Activated CD4-positive, alpha-beta memory T cell treated with anti-CD3 and anti-CD28 coated beads for 36 hours (primary cell): ENCODE measurements around the gene GLI3. TPM values are rescaled to one million over a fixed set of nuclear protein-coding genes. Genes with fewer than 3 reads are reported as not detected.

ENCODE experiments used
- CTCF ChIA-PET: fragments of 350-600 bp; sonication (Branson Sonifier 250); formaldehyde crosslinking; loops from one replicate; lab custom pipeline; 2021; ENCODE audit warnings: antibody characterized with exemption, inconsistent platforms; lab: Charles Lee
- POLR2A ChIA-PET: fragments of 350-600 bp; sonication (Branson Sonifier 250); formaldehyde crosslinking; loops from one replicate; lab custom pipeline; 2021; ENCODE audit warnings: antibody characterized with exemption; lab: Charles Lee
- DNase-seq: peaks from one replicate; pipeline ENCODE4 v3.0.0-alpha.2; 2020
- H3K27ac Mint-ChIP-seq: one replicate; pipeline ENCODE4 v1.8.0; 2021; ENCODE audit warnings: mixed read lengths
- H3K27me3 Mint-ChIP-seq: one replicate; pipeline ENCODE4 v1.8.0; 2021; ENCODE audit warnings: mixed read lengths
- H3K36me3 Mint-ChIP-seq: one replicate; pipeline ENCODE4 v1.8.0; 2021; ENCODE audit warnings: mixed read lengths
- H3K4me1 Mint-ChIP-seq: one replicate; pipeline ENCODE4 v1.8.0; 2021; ENCODE audit warnings: low read depth, mixed read lengths
- H3K4me3 Mint-ChIP-seq: one replicate; pipeline ENCODE4 v1.8.0; 2021; ENCODE audit warnings: mild to moderate bottlenecking, mixed read lengths
- H3K9me3 Mint-ChIP-seq: one replicate; pipeline ENCODE4 v1.8.0; 2021; ENCODE audit warnings: mixed read lengths
- intact Hi-C: fragments of 100-400 bp; cut with micrococcal nuclease; formaldehyde crosslinking; loops from one replicate; pipeline ENCODE4 v1.15.1; 2023
- total RNA-seq, 2 experiments: library from RNA; stranded (reverse); gene quantifications; one replicate each; pipeline ENCODE4 v1.2.3, GENCODE V29; 2021

The GLI3 gene
- total RNA-seq, 2 experiments from 2014 or later, result 0.02 TPM; not detected in 1

DNA sequence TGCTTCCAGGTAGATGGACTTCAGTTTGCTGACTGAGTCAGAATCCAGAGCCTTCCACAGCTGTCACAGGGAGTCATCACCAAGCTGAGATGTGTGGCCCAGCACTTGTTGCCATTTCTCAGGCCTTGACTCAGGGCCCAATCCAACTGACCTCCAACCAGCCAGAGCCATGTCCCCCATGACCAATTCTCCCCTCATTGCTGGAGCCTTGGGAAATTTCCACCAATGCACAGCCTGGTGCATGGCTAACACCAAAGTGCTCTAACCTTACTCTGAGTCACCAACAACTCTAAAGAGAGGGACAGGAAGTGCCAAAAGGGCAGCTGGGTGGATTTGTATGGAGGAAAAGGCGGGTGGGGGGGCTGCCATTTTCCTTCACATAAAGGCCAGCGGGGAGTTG, 13.4 kb upstream of the GLI3 start:
- no peak overlapping the region for H3K27ac Mint-ChIP-seq
- ChIA-PET CTCF (no interaction called here), POLR2A (no interaction called here)
- no peak overlapping the region for H3K4me3 Mint-ChIP-seq
- H3K4me1 Mint-ChIP-seq, result no peaks in the 10 kb centered on the region
- no peak for DNase-seq
- intact Hi-C loops, result no loop called here
- H3K9me3 Mint-ChIP-seq, result peaks cover 6% of the 10 kb centered on the region
- no peaks in the 10 kb centered on the region for H3K36me3 Mint-ChIP-seq
- no peaks in the 10 kb centered on the region for H3K27me3 Mint-ChIP-seq

DNA sequence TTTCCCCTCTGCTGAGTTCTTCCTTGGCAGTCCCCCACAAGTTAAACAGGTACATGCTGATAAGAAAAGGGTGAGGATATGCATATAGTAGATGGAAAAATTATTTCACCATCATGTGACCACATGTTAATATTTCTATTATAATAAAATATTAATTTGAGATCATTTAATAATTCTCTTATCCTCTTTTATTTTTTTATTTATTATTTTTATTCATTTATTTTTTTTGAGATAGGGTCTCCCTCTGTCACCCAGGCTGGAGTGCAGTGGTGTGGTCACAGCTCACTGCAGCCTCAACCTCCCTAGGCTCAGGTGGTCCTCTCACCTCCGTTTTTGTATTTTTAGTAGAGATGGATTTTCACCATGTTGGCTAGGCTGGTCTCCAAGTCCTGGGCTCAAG, 11.6 kb upstream of the GLI3 start:
- Mint-ChIP-seq H3K4me3 (no peak overlapping the region), H3K27ac (no peak overlapping the region), H3K4me1 (no peaks in the 10 kb centered on the region), H3K9me3 (peaks cover 6% of the 10 kb centered on the region), H3K36me3 (no peaks in the 10 kb centered on the region), H3K27me3 (no peaks in the 10 kb centered on the region)
- DNase-seq, result no peak
- CTCF ChIA-PET, result no interaction called here
- intact Hi-C loops, result no loop called here
- POLR2A ChIA-PET, result no interaction called here

DNA sequence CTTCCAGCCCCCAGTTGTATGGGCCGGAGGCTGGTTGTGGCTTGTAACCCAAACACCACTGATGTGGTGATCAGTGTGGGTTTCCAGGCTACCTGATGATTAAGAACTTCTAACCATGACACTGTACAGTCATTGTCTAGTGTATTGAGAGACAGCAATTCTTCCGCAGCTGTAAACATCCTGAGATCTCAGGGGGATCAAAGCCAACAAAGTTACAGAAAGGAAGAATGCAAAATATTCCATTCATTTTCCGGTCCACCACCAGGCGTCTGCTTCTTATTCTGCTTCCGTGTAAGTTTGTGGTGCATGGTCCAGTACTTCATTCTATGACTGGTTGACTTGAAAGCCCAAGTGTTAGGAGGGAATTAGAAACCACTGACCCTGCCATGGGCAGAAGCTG, 10.3 kb upstream of the GLI3 start:
- H3K27me3 Mint-ChIP-seq, result peaks cover 2% of the 10 kb centered on the region
- POLR2A ChIA-PET, result no interaction called here

DNA sequence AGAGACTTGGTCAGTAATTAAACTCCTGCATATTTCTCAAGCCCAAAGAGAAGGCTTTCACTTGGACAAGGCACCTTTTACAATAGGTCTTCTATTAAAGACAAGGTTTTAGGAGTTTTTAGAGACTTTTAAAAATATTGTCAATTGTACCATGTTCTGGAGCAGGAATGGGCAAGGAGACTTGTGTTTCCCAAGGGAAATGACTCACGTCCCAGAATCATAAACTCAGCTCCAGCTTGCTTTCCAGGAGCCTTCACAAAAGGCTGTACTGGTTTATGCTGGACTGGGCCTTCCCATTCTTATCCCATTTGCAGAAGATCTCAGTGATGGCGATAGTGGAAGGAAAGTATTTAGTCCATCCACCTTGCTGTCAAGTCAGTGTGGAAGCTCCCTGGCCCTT, 7.8 kb upstream of the GLI3 start:
- Mint-ChIP-seq H3K27me3 (peaks cover 15% of the 10 kb centered on the region), H3K36me3 (no peaks in the 10 kb centered on the region), H3K9me3 (no peaks in the 10 kb centered on the region), H3K4me3 (no peak overlapping the region), H3K27ac (no peak overlapping the region), H3K4me1 (no peaks in the 10 kb centered on the region)
- intact Hi-C loops, result no loop called here
- DNase-seq, result no peak
- CTCF ChIA-PET, result no interaction called here
- POLR2A ChIA-PET, result no interaction called here

More for the DNA sequence above, 10.3 kb upstream of the GLI3 start:
- Mint-ChIP-seq H3K4me3 (no peak overlapping the region), H3K9me3 (peaks cover 6% of the 10 kb centered on the region), H3K36me3 (no peaks in the 10 kb centered on the region), H3K4me1 (no peaks in the 10 kb centered on the region), H3K27ac (no peak overlapping the region)
- intact Hi-C loops, result no loop called here
- no peak for DNase-seq
- CTCF ChIA-PET, result no interaction called here

DNA sequence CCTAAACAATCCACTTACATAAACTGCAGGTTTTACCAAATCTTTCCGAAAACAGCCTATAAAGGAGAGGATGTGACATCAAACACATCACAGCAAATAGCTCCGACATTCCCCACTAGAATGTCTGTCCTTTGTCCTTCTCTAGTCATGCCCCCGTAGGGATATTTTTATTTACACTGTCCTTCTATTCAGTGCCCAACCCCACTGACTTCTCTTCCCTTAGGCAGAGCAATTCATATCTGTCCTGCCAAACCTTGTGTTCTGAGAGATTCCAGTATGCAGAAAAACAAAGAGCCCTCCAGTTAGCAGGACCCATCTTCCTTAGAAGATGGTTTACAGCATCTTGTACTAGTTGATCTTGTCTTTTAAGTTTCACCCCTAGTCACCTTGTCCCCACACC, 5.4 kb upstream of the GLI3 start:
- Mint-ChIP-seq H3K27me3 (peaks cover 34% of the 10 kb centered on the region), H3K4me1 (peaks cover 4% of the 10 kb centered on the region), H3K9me3 (no peaks in the 10 kb centered on the region), H3K36me3 (no peaks in the 10 kb centered on the region), H3K4me3 (no peak overlapping the region), H3K27ac (no peak overlapping the region)
- no peak for DNase-seq
- CTCF ChIA-PET, result no interaction called here
- intact Hi-C loops, result no loop called here
- POLR2A ChIA-PET, result no interaction called here

DNA sequence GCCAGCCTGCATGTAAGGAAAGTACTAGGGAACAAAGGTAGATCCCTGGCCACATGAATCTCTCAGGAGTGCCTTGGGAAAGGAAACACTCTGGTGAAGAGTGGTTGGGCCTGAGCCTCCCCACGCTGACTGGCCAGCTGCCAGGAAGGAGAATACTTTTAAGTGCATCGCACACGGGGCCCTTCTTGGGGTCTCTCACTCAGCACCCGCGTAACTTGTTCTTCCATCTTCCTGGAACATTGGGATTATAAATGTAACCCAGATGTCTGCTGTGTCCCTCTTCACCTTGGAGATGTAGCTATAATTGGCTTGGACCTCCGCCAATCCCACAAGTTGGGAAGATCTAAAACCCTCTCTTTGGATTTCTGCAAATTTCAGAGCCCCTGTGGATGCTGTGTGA, 4.4 kb upstream of the GLI3 start:
- no peaks in the 10 kb centered on the region for H3K9me3 Mint-ChIP-seq
- no peaks in the 10 kb centered on the region for H3K36me3 Mint-ChIP-seq
- CTCF ChIA-PET, result no interaction called here
- no peak overlapping the region for H3K27ac Mint-ChIP-seq
- peaks cover 4% of the 10 kb centered on the region for H3K4me1 Mint-ChIP-seq
- intact Hi-C loops, result no loop called here
- H3K4me3 Mint-ChIP-seq, result no peak overlapping the region
- DNase-seq, result no peak
- POLR2A ChIA-PET, result no interaction called here
- H3K27me3 Mint-ChIP-seq, result peaks cover 37% of the 10 kb centered on the region

DNA sequence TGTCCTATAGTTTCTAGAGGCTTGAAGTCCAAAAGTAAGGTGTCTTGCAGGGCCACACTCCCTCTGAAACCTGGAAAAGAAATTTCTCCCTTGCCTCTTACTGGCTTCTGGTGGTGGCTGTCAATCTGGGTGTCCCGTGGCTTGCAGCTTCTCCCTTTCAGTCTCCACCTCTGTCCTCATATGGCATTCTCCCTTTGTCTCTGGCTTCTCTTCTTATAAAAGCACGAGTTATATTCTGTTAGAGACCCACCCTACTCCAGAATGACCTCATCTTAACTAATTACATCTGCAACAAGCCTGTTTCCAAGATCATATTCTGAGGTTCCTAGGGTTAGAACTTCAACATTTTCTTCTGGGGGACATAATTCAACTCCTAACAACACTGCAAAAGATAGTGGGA, 3.4 kb upstream of the GLI3 start:
- peaks cover 45% of the 10 kb centered on the region for H3K27me3 Mint-ChIP-seq
- no peak overlapping the region for H3K4me3 Mint-ChIP-seq

DNA sequence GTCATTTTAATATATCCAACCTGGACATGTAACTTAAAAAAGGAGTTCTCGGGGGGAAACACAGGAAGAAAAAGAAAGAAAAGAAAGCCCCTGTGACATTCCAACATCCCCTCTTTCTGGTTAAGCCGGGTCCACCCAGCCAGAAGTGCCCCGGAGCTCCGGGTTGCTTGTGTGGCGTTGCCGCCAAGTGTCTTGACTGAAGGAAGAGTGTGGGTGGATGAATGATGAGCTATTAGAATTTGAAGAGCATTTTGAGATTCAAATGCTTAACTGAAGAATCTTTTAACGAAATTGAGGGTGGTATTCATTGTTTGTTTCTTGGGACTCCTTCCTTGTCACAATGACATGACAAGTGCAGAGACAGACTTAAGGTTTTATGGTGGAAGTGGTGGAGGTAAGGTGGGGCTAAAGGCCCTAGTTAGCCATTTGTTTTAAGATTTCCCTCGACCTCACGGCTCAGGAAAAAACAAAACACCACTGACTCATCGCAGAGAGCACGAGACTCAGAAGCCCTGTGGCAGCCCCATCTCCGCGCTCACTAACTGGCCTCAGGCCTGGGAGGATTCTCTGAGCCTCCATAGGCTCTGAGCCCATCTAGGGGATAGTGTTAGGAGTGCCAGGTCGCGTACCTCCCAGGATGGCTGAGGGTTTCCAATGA, 1.8 kb upstream of the GLI3 start:
- no peaks in the 10 kb centered on the region for H3K9me3 Mint-ChIP-seq
- peak overlapping the region; percentile 58 for H3K4me3 Mint-ChIP-seq
- POLR2A ChIA-PET, result no interaction called here
- no peaks in the 10 kb centered on the region for H3K36me3 Mint-ChIP-seq
- H3K27ac Mint-ChIP-seq, result no peak overlapping the region
- peaks cover 51% of the 10 kb centered on the region for H3K27me3 Mint-ChIP-seq
- no peak for DNase-seq
- H3K4me1 Mint-ChIP-seq, result peaks cover 7% of the 10 kb centered on the region
- CTCF ChIA-PET, result interaction anchor here (0.7 kb wide), 1 partner anchor 10 kb away, joined by 3 read pairs; no protein-coding TSS in a partner anchor
- intact Hi-C loops, result loop anchor here (10.0 kb wide), 1 partner anchor 646 kb away; no protein-coding TSS in a partner anchor

More for the DNA sequence above, 3.4 kb upstream of the GLI3 start:
- Mint-ChIP-seq H3K36me3 (no peaks in the 10 kb centered on the region), H3K4me1 (peaks cover 7% of the 10 kb centered on the region), H3K9me3 (no peaks in the 10 kb centered on the region), H3K27ac (no peak overlapping the region)
- ChIA-PET POLR2A (no interaction called here), CTCF (no interaction called here)
- DNase-seq, result no peak
- intact Hi-C loops, result no loop called here

DNA sequence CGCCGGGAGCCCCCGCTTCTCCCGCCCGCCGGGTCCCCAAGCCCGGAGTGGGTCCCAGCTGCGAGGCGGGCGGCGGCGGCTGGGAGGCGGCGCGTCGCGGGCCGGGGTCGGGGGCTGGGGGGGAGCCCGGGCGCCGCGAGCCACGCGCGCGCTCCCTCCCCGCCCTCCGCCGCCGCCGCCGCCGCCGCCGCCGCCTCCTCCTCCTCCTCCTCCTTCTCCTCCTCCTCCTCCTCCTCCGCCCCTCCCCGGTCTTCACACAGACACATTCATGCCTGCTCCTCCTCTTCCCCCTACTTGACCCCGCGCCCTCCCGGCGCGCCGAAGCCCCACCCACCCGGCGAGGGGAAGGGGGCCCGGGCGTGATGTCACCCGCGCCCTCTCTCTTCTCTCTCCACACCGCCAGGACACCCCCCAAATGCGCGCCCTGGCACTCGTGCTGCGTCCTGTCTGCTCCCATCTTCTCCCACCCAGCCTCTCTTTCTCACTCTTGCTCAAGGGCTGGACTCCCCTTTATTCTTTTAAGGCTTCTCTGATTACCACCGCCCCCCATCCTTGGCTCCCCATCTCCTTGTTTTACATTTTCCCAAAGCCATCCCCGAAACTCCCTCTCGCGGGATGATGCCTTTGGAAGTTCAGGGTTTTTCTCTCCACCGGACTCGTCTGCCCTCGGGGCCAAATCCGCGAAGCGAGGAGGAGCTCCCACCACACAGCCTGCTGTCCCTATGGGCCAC, 967 bp upstream of the GLI3 start:
- Mint-ChIP-seq H3K9me3 (no peaks in the 10 kb centered on the region), H3K4me3 (peak overlapping the region; percentile 58), H3K4me1 (peaks cover 7% of the 10 kb centered on the region), H3K27ac (no peak overlapping the region), H3K36me3 (no peaks in the 10 kb centered on the region), H3K27me3 (peaks cover 56% of the 10 kb centered on the region)
- intact Hi-C loops, result loop anchor here (10.0 kb wide), 1 partner anchor 647 kb away; no protein-coding TSS in a partner anchor
- ChIA-PET CTCF (no interaction called here), POLR2A (no interaction called here)
- DNase-seq, result no peak

DNA sequence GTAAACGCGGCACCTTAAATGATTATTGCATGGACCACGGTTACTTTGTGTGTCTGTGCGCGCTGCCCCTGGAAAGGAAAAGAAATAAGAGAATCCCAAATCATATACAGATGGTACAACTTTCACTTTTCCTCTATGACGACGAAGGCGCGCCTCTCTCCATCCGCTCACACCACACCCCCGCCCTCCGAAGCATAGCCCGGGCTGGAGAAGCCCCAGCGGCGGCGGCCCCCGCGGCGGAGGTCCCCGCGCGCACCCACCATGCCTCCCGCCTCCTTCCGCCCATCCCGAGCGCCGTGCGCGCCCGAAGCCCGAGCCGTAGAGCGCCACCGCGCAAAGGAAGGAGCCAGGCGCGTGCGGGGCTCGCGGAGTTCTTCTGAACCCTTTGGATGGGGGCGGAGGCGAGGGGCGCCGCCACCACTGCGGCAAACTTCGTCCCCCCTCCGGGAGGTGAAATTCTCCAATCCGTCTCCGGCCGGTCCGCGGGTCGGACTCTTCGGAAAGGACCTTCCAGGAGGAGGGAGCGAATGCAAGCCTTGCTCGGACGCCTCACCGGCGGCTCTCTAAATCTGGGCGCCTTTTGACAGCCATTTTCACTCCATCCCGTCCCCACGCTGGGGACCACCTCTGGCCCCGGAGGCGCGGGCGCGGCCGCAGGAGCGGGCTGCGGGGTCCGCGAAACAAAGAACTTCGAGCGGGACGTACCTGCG, 588 bp downstream of the GLI3 start:
- peak overlapping the region; percentile 41 for H3K4me3 Mint-ChIP-seq
- peaks cover 7% of the 10 kb centered on the region for H3K4me1 Mint-ChIP-seq
- peaks cover 54% of the 10 kb centered on the region for H3K27me3 Mint-ChIP-seq
- intact Hi-C loops, result loop anchor here (10.0 kb wide), 1 partner anchor 648 kb away; no protein-coding TSS in a partner anchor
- no peaks in the 10 kb centered on the region for H3K36me3 Mint-ChIP-seq
- no peaks in the 10 kb centered on the region for H3K9me3 Mint-ChIP-seq
- no peak overlapping the region for H3K27ac Mint-ChIP-seq
- POLR2A ChIA-PET, result no interaction called here
- no peak for DNase-seq
- CTCF ChIA-PET, result no interaction called here

DNA sequence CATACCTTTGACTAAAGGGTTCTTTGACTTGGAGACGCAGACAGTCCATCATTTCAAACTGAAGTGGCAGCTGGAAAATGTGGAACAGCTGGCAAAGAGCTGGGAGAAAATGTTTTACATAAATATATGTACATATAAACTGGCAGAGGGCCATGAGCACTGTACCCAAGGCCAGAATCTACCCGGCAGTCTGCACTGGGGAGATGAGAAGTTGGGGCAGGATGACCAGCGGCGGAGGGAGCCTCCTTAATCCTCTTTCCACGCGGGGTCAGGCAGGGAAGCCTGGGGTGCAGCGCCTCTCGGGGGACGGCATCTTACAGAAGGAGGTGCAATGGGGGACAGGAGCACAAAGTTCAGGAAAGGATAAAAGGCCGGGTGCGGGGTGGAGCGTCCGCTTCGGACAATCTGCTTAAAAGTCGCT, 1.3 kb downstream of the GLI3 start:
- DNase-seq, result no peak
- H3K4me3 Mint-ChIP-seq, result no peak overlapping the region
- no peaks in the 10 kb centered on the region for H3K36me3 Mint-ChIP-seq
- CTCF ChIA-PET, result no interaction called here
- H3K9me3 Mint-ChIP-seq, result no peaks in the 10 kb centered on the region
- POLR2A ChIA-PET, result no interaction called here
- intact Hi-C loops, result loop anchor here (10.0 kb wide), 1 partner anchor 649 kb away; no protein-coding TSS in a partner anchor
- peaks cover 53% of the 10 kb centered on the region for H3K27me3 Mint-ChIP-seq
- peaks cover 7% of the 10 kb centered on the region for H3K4me1 Mint-ChIP-seq
- H3K27ac Mint-ChIP-seq, result no peak overlapping the region

DNA sequence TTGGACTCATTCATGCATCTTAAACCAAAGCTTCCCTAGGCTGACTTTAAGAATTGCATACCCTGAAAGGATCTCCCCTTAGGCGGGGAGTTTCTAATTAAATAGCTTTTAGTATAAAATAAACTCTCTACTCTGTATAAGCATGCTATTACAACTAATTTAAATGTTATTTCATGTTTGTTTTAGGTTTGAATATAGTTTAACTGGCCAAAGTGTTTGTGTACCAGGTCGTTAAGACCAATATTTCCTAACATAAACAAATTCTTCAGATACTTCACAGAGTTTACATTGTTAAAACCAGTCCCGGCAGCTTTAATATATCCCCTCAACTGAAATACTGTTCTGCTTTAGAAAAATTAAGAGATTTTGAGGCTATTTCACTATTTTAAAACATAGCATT, 2.3 kb downstream of the GLI3 start:
- no peaks in the 10 kb centered on the region for H3K36me3 Mint-ChIP-seq
- POLR2A ChIA-PET, result no interaction called here

More for the DNA sequence above, 2.3 kb downstream of the GLI3 start:
- CTCF ChIA-PET, result no interaction called here
- Mint-ChIP-seq H3K4me1 (peaks cover 7% of the 10 kb centered on the region), H3K9me3 (no peaks in the 10 kb centered on the region), H3K4me3 (no peak overlapping the region), H3K27ac (no peak overlapping the region), H3K27me3 (peaks cover 48% of the 10 kb centered on the region)
- intact Hi-C loops, result loop anchor here (10.0 kb wide), 1 partner anchor 650 kb away; no protein-coding TSS in a partner anchor
- no peak for DNase-seq
